CD14-positive monocyte (primary cell): ENCODE measurements around the gene PRMT2. TPM values are rescaled to one million over a fixed set of nuclear protein-coding genes. Genes with fewer than 3 reads are reported as not detected.

Experiments used
- DNase-seq, 3 donors: peaks; one replicate each; pipeline ENCODE4 v3.0.0-alpha.2; 2011 to 2022
- H2AFZ ChIP-seq: 2 replicates; pipeline ENCODE4 v1.6.0; 2012; ENCODE audit warnings: mild to moderate bottlenecking, low read depth, low read length, inconsistent platforms; ENCODE audit not compliant: insufficient read depth, poor library complexity, severe bottlenecking
- H3K27ac ChIP-seq, 2 donors: 1 replicate in 1 of 2; 2 replicates in 1 of 2; pipeline ENCODE4 v1.5.1; 2012 to 2013; ENCODE audit warnings: low read length in 2 of 2, control low read depth in 1 of 2, inconsistent platforms in 1 of 2, low read depth in 1 of 2, mild to moderate bottlenecking in 1 of 2
- H3K27me3 ChIP-seq, 2 donors: one replicate each; pipeline versions ENCODE4 v1.6.0 to v1.6.1; 2011 to 2013; ENCODE audit warnings: low read length in 2 of 2; ENCODE audit not compliant: control insufficient read depth in 2 of 2, insufficient read depth in 2 of 2
- H3K36me3 ChIP-seq, 2 donors: replicated peaks in 1 of 2; 1 replicate in 1 of 2; 2 replicates in 1 of 2; pipeline versions ENCODE4 v1.5.1 to v1.6.1; 2012 to 2013; ENCODE audit warnings: low read length in 2 of 2, control low read depth in 1 of 2, inconsistent platforms in 1 of 2, mild to moderate bottlenecking in 1 of 2; ENCODE audit not compliant: insufficient read depth in 2 of 2, control insufficient read depth in 1 of 2
- H3K4me1 ChIP-seq, 2 donors: 1 replicate in 1 of 2; 2 replicates in 1 of 2; pipeline versions ENCODE4 v1.5.1 to v1.6.1; 2012 to 2013; ENCODE audit warnings: low read length in 2 of 2, control low read depth in 1 of 2, inconsistent platforms in 1 of 2, mild to moderate bottlenecking in 1 of 2, moderate library complexity in 1 of 2; ENCODE audit not compliant: insufficient read depth in 2 of 2, control insufficient read depth in 1 of 2
- H3K4me2 ChIP-seq: replicated peaks from 2 replicates; pipeline ENCODE3; 2012; ENCODE audit warnings: low read length, moderate library complexity, mild to moderate bottlenecking; ENCODE audit not compliant: poor library complexity, severe bottlenecking; ENCODE audit errors: extremely low read depth
- H3K4me3 ChIP-seq, 3 experiments: fragments of 200-600 bp in 1 of 3; sonication (generic) in 1 of 3; replicated peaks in 1 of 3; 1 replicate in 2 of 3; 2 replicates in 1 of 3; pipeline ENCODE4 v1.5.1; 2011 to 2013; ENCODE audit warnings: low read length in 3 of 3, mild to moderate bottlenecking in 3 of 3, control low read depth in 2 of 3, low read depth in 2 of 3, inconsistent platforms in 1 of 3, moderate library complexity in 1 of 3
- H3K79me2 ChIP-seq: 2 replicates; pipeline ENCODE4 v1.6.0; 2012; ENCODE audit warnings: mild to moderate bottlenecking, control low read depth, inconsistent platforms, low read length, moderate library complexity; ENCODE audit not compliant: insufficient read depth
- H3K9ac ChIP-seq: 2 replicates; pipeline ENCODE4 v1.6.0; 2017; ENCODE audit warnings: low read length, mild to moderate bottlenecking; ENCODE audit not compliant: insufficient read depth, poor library complexity, severe bottlenecking
- H3K9me3 ChIP-seq, 2 donors: replicated peaks in 1 of 2; 1 replicate in 1 of 2; 2 replicates in 1 of 2; pipeline versions ENCODE4 v1.5.1 to v1.6.1; 2012 to 2013; ENCODE audit warnings: low read length in 2 of 2, control low read depth in 1 of 2; ENCODE audit not compliant: control insufficient read depth in 1 of 2, insufficient read depth in 1 of 2
- H4K20me1 ChIP-seq: 2 replicates; pipeline ENCODE4 v1.6.0; 2012; ENCODE audit warnings: mild to moderate bottlenecking, low read length, control low read depth, moderate library complexity; ENCODE audit not compliant: insufficient read depth
- H3K27ac Mint-ChIP-seq, 7 donors: one replicate each; pipeline ENCODE4 v1.8.0; 2020; ENCODE audit warnings: mild to moderate bottlenecking in 7 of 7, mixed read lengths in 7 of 7, moderate library complexity in 6 of 7, inconsistent platforms in 2 of 7
- H3K27me3 Mint-ChIP-seq, 3 donors: one replicate each; pipeline ENCODE4 v1.8.0; 2021 to 2022; ENCODE audit warnings: low read depth in 3 of 3, mild to moderate bottlenecking in 3 of 3, mixed read lengths in 3 of 3, moderate library complexity in 3 of 3, inconsistent platforms in 1 of 3
- H3K36me3 Mint-ChIP-seq, 2 donors: one replicate each; pipeline ENCODE4 v1.8.0; 2020; ENCODE audit warnings: mixed read lengths in 2 of 2, inconsistent platforms in 1 of 2, mild to moderate bottlenecking in 1 of 2
- H3K4me1 Mint-ChIP-seq: one replicate; pipeline ENCODE4 v1.8.0; 2020; ENCODE audit warnings: mild to moderate bottlenecking, mixed read lengths
- H3K4me3 Mint-ChIP-seq, 2 donors: one replicate each; pipeline ENCODE4 v1.8.0; 2020; ENCODE audit warnings: mild to moderate bottlenecking in 2 of 2, mixed read lengths in 2 of 2, moderate library complexity in 1 of 2
- H3K9me3 Mint-ChIP-seq, 7 donors: one replicate each; pipeline ENCODE4 v1.8.0; 2020 to 2022; ENCODE audit warnings: mixed read lengths in 7 of 7, mild to moderate bottlenecking in 6 of 7, moderate library complexity in 6 of 7, inconsistent platforms in 2 of 7
- WGBS: methylation state at CpG from one replicate; pipeline ENCODE4 v1.1.5; 2013; ENCODE audit warnings: missing lambda C conversion rate; ENCODE audit not compliant: insufficient coverage; 5-methylcytosine and 5-hydroxymethylcytosine counted together
- intact Hi-C, 2 donors: fragments of 100-400 bp; cut with micrococcal nuclease; formaldehyde crosslinking; loops; one replicate each; pipeline versions ENCODE4 v1.15.0 to v1.15.1; 2023
- polyA plus RNA-seq, 3 donors: library from polyadenylated mRNA; depleted of rRNA in 1 of 3; unstranded in 2 of 3; stranded (reverse) in 1 of 3; fragments of 300-500 nt in 2 of 3; fragments of >200 nt in 1 of 3; fragmentation: Illumina TruSeq in 2 of 3; gene quantifications; 1 replicate in 2 of 3; 2 replicates in 1 of 3; pipeline ENCODE4 v1.2.3, GENCODE V29; 2012 to 2021
- TF ChIP-seq, protein P1 (sequence below): fragments of 200-600 bp; IDR thresholded peaks from one replicate; pipeline ENCODE4 v1.8.0; 2022; ENCODE audit warnings: antibody characterized with exemption, mild to moderate bottlenecking

PRMT2 gene
- polyA plus RNA-seq, 3 donors: 71.5 to 106 (median 77.2) TPM

DNA sequence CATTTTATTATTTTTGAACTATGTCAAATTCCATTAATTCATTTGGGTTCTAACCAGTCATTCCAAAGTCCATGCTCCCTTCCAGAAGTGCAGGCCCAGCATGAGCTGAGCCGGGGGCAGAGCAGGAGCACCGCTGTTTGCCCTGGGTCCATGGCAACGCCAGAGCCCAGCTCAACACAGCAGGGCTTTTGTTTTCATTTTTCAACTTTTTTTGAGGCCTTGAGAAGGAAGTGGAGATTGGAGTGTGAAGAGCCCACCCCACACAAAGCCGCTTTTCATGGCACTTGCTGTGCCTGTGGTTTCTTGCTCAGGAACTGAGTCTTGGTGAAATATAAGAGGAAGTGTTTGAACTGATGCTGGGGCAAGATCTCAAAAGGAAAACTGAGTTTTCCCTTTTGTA is 13.2 kb upstream of the PRMT2 start:
- Histone ChIP-seq H4K20me1 (no peaks in the 10 kb centered on the region), H3K9me3 (peaks cover 9 to 15% of the 10 kb centered on the region in 2 donors), H3K4me3 (peak overlapping the region in 1 of 3 experiments; percentile 23), H3K9ac (peak overlapping the region; percentile 11), H3K36me3 (no peaks in the 10 kb centered on the region), H2AFZ (peak overlapping the region; percentile 55), H3K79me2 (no peaks in the 10 kb centered on the region), H3K4me1 (peaks cover 42 to 54% of the 10 kb centered on the region in 2 donors), H3K4me2 (peak overlapping the region; percentile 50), H3K27ac (peak overlapping the region; percentile 77 to 84), H3K27me3 (no peaks in the 10 kb centered on the region)
- H3K27me3 Mint-ChIP-seq: peaks cover 0 to 2% (median 0%) of the 10 kb centered on the region in 3 donors
- WGBS: 0% methylated on average over 2 of the region's 4 CpGs
- H3K4me1 Mint-ChIP-seq: peaks cover 50% of the 10 kb centered on the region
- DNase-seq: peak; percentile 61 to 70 (median 65)
- peaks cover 11 to 23% (median 20%) of the 10 kb centered on the region in 7 donors for H3K9me3 Mint-ChIP-seq
- peaks cover 4 to 12% of the 10 kb centered on the region in 2 donors for H3K36me3 Mint-ChIP-seq
- H3K27ac Mint-ChIP-seq: peak overlapping the region; percentile 89 to 97 (median 96)
- TF ChIP-seq, protein P1, sequence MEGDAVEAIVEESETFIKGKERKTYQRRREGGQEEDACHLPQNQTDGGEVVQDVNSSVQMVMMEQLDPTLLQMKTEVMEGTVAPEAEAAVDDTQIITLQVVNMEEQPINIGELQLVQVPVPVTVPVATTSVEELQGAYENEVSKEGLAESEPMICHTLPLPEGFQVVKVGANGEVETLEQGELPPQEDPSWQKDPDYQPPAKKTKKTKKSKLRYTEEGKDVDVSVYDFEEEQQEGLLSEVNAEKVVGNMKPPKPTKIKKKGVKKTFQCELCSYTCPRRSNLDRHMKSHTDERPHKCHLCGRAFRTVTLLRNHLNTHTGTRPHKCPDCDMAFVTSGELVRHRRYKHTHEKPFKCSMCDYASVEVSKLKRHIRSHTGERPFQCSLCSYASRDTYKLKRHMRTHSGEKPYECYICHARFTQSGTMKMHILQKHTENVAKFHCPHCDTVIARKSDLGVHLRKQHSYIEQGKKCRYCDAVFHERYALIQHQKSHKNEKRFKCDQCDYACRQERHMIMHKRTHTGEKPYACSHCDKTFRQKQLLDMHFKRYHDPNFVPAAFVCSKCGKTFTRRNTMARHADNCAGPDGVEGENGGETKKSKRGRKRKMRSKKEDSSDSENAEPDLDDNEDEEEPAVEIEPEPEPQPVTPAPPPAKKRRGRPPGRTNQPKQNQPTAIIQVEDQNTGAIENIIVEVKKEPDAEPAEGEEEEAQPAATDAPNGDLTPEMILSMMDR: no peak
- intact Hi-C loops: no loop called here
- H3K4me3 Mint-ChIP-seq: peak overlapping the region; percentile 20 to 71

DNA sequence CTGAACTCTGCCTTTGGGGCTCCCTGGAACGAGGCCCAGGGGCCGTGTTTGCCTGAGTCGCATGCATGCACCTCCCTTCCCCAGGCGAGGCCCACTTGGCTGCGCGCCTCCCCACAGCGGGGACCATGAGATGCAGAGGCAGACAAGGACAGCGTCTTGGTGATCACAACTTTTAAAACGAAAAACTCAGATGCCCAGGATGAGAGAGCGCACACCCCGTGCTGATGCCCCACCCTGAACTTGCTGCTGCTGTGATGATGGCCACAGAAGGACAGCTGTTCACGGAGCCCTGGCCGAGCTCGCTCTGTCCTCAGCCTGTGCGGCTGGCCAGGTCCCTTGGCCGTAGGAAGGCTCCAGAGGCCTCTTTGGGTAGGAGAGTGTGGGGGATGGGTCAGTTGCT is 11.4 kb upstream of the PRMT2 start:
- Histone ChIP-seq H3K4me2 (no peak overlapping the region), H3K9ac (no peak overlapping the region), H3K4me1 (peaks cover 44 to 47% of the 10 kb centered on the region in 2 donors), H3K9me3 (peaks cover 9 to 18% of the 10 kb centered on the region in 2 donors), H4K20me1 (no peaks in the 10 kb centered on the region), H3K27me3 (no peaks in the 10 kb centered on the region), H3K27ac (no peak overlapping the region), H3K36me3 (no peaks in the 10 kb centered on the region), H3K4me3 (no peak overlapping the region), H2AFZ (no peak overlapping the region), H3K79me2 (no peaks in the 10 kb centered on the region)
- H3K27me3 Mint-ChIP-seq: peaks cover 0 to 2% (median 0%) of the 10 kb centered on the region in 3 donors
- 96% methylated on average over 16 of the region's 16 CpGs for WGBS
- intact Hi-C loops: no loop called here
- no peak overlapping the region for H3K27ac Mint-ChIP-seq
- H3K4me3 Mint-ChIP-seq: no peak overlapping the region
- peaks cover 4 to 12% of the 10 kb centered on the region in 2 donors for H3K36me3 Mint-ChIP-seq
- H3K9me3 Mint-ChIP-seq: peaks cover 13 to 29% (median 25%) of the 10 kb centered on the region in 7 donors
- no peak for DNase-seq
- TF ChIP-seq, protein P1: no peak
- peaks cover 55% of the 10 kb centered on the region for H3K4me1 Mint-ChIP-seq
